MCF 10A (cell line): Measurements from ENCODE around the gene ABCA1. TPM values are rescaled to one million over a fixed set of nuclear protein-coding genes. Genes with fewer than 3 reads are reported as not detected.

Source experiments
- BruUV-seq: library from RNA; stranded (reverse); fragments of 400-500 nt; replicated peaks from 2 replicates; lab custom pipeline; 2021; lab: Mats Ljungman, UMichigan
- CTCF ChIA-PET: fragments of 300-600 bp; sonication (Branson Sonifier 250); formaldehyde crosslinking; extraction: SDS; loops from one replicate; lab custom pipeline; 2021; ENCODE audit warnings: antibody characterized with exemption, inconsistent platforms; lab: Yijun Ruan, JAX
- POLR2A ChIA-PET: fragments of 300-600, 350-650 bp; sonication (Branson Sonifier 250); formaldehyde crosslinking; extraction: SDS; loops from one replicate; lab custom pipeline; 2020; ENCODE audit warnings: antibody characterized with exemption, inconsistent platforms; lab: Yijun Ruan, JAX
- DNase-seq: peaks from one replicate; pipeline ENCODE4 v3.0.0-alpha.2; 2018; ENCODE audit not compliant: unreplicated experiment
- H3K27ac Mint-ChIP-seq: one replicate; pipeline ENCODE4 v1.8.0; 2022; ENCODE audit warnings: mild to moderate bottlenecking, low read depth, mixed read lengths; ENCODE audit not compliant: unreplicated experiment
- H3K27me3 Mint-ChIP-seq: one replicate; pipeline ENCODE4 v1.8.0; 2022; ENCODE audit warnings: mixed read lengths; ENCODE audit not compliant: insufficient read depth, unreplicated experiment
- H3K36me3 Mint-ChIP-seq: one replicate; pipeline ENCODE4 v1.8.0; 2022; ENCODE audit warnings: mild to moderate bottlenecking, moderate library complexity, mixed read lengths; ENCODE audit not compliant: insufficient read depth, unreplicated experiment
- H3K4me1 Mint-ChIP-seq: one replicate; pipeline ENCODE4 v1.8.0; 2022; ENCODE audit warnings: mixed read lengths; ENCODE audit not compliant: insufficient read depth, unreplicated experiment
- H3K4me3 Mint-ChIP-seq: one replicate; pipeline ENCODE4 v1.8.0; 2022; ENCODE audit warnings: mild to moderate bottlenecking, moderate library complexity, mixed read lengths; ENCODE audit not compliant: unreplicated experiment
- H3K9me3 Mint-ChIP-seq: one replicate; pipeline ENCODE4 v1.8.0; 2022; ENCODE audit warnings: mixed read lengths; ENCODE audit not compliant: unreplicated experiment
- intact Hi-C: fragments of 100-400 bp; cut with micrococcal nuclease; formaldehyde crosslinking; loops from 2 replicates; pipeline ENCODE4 v1.14.1; 2022
- total RNA-seq: library from RNA; stranded (reverse); gene quantifications from 2 replicates; pipeline ENCODE4 v1.2.3, GENCODE V29; 2022
- TF ChIP-seq, protein P1 (sequence below): fragments of 200-600 bp; IDR thresholded peaks from one replicate; pipeline ENCODE4 v1.8.0; 2022; ENCODE audit warnings: antibody characterized with exemption, mild to moderate bottlenecking; ENCODE audit not compliant: unreplicated experiment

ABCA1 gene
- total RNA-seq, 1 experiment from 2014 or later = 0.28 TPM

DNA sequence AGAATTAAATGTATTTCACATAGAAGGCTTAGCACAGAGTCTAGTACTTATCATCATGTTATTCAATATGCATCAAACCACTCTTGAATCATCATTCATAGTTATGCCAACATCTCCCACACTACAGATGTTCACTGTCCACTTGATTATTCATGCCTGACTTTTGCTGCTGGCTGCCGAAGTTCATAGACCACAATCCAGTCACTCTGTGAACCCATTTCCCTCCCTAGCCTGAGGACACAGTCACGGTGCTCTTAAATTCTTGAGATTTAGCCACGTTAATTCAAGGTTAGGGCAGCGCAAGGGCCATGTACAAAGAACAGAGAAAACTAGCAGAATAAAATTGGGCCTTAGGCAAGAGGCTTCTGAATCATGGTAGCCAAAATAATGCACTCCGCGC is 32.4 kb downstream of the ABCA1 start:
- BruUV-seq = no TSS peak
- Mint-ChIP-seq H3K9me3 (no peaks in the 10 kb centered on the region), H3K27me3 (no peaks in the 10 kb centered on the region), H3K4me3 (no peak overlapping the region), H3K4me1 (peaks cover 8% of the 10 kb centered on the region), H3K36me3 (no peaks in the 10 kb centered on the region), H3K27ac (no peak overlapping the region)
- peak; percentile 39 for DNase-seq
- intact Hi-C loops = no loop called here
- TF ChIP-seq, protein P1, sequence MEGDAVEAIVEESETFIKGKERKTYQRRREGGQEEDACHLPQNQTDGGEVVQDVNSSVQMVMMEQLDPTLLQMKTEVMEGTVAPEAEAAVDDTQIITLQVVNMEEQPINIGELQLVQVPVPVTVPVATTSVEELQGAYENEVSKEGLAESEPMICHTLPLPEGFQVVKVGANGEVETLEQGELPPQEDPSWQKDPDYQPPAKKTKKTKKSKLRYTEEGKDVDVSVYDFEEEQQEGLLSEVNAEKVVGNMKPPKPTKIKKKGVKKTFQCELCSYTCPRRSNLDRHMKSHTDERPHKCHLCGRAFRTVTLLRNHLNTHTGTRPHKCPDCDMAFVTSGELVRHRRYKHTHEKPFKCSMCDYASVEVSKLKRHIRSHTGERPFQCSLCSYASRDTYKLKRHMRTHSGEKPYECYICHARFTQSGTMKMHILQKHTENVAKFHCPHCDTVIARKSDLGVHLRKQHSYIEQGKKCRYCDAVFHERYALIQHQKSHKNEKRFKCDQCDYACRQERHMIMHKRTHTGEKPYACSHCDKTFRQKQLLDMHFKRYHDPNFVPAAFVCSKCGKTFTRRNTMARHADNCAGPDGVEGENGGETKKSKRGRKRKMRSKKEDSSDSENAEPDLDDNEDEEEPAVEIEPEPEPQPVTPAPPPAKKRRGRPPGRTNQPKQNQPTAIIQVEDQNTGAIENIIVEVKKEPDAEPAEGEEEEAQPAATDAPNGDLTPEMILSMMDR = no peak
- ChIA-PET POLR2A (no interaction called here), CTCF (no interaction called here)

GRCh38 chr9:104892701-104893100 is 35.3 kb downstream of the ABCA1 start:
- peaks cover 8% of the 10 kb centered on the region for H3K4me1 Mint-ChIP-seq
- H3K27ac Mint-ChIP-seq = no peak overlapping the region
- H3K4me3 Mint-ChIP-seq = no peak overlapping the region
- DNase-seq = no peak
- BruUV-seq = no TSS peak
- CTCF ChIA-PET = interaction anchor here (0.6 to 2.0 kb wide), 7 partner anchors 13 to 523 kb away, joined by 3 to 8 read pairs (median 4); no protein-coding TSS in a partner anchor
- POLR2A ChIA-PET = interaction anchor here (1.1 kb wide), 1 partner anchor 12 kb away, joined by 3 read pairs; no protein-coding TSS in a partner anchor
- no peaks in the 10 kb centered on the region for H3K27me3 Mint-ChIP-seq
- no peaks in the 10 kb centered on the region for H3K36me3 Mint-ChIP-seq
- H3K9me3 Mint-ChIP-seq = no peaks in the 10 kb centered on the region
- intact Hi-C loops = no loop called here
- TF ChIP-seq, protein P1 = no peak

DNA sequence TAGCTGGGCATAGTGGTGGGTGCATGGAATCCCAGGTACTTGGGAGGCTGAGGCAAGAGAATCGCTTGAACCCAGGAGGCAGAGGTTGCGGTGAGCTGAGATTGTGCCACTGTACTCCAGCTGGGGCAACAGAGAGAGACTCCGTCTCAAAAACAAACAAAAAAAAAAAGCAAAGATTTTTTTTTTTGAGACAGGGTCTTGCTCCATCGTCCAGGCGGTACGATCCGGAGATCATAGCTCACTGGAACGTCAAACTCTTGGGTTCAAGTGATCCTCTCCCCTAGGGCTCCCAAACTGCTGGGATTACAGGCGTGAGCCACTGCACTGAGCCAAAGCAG is 37.6 kb downstream of the ABCA1 start:
- no peak overlapping the region for H3K27ac Mint-ChIP-seq
- DNase-seq = no peak
- H3K27me3 Mint-ChIP-seq = no peaks in the 10 kb centered on the region
- intact Hi-C loops = no loop called here
- BruUV-seq = no TSS peak
- TF ChIP-seq, protein P1 = no peak
- H3K36me3 Mint-ChIP-seq = no peaks in the 10 kb centered on the region
- CTCF ChIA-PET = no interaction called here
- H3K9me3 Mint-ChIP-seq = no peaks in the 10 kb centered on the region
- no peak overlapping the region for H3K4me3 Mint-ChIP-seq
- POLR2A ChIA-PET = no interaction called here
- peaks cover under 1% of the 10 kb centered on the region for H3K4me1 Mint-ChIP-seq

- no peaks in the 10 kb centered on the region for H3K4me1 Mint-ChIP-seq
- intact Hi-C loops = no loop called here
- DNase-seq = no peak
- H3K4me3 Mint-ChIP-seq = no peak overlapping the region
- CTCF ChIA-PET = interaction anchor here (0.5 to 1.1 kb wide), 5 partner anchors 88 to 734 kb away, joined by 3 to 4 read pairs (median 3); no protein-coding TSS in a partner anchor
- no peak overlapping the region for H3K27ac Mint-ChIP-seq
- BruUV-seq = no TSS peak
- no peaks in the 10 kb centered on the region for H3K9me3 Mint-ChIP-seq
- H3K27me3 Mint-ChIP-seq = no peaks in the 10 kb centered on the region
- no peaks in the 10 kb centered on the region for H3K36me3 Mint-ChIP-seq
- TF ChIP-seq, protein P1 = no peak
- POLR2A ChIA-PET = interaction anchor here (0.6 kb wide), 2 partner anchors 13 to 15 kb away, joined by 3 read pairs; no protein-coding TSS in a partner anchor
Observed at GRCh38 chr9:104885818-104886709, 41.9 kb downstream of the ABCA1 start.
